GM23338 (cell line): Measurements from ENCODE around the gene TMEM273. TPM values are rescaled to one million over a fixed set of nuclear protein-coding genes. Genes with fewer than 3 reads are reported as not detected.

ENCODE experiments used
- ATAC-seq: fragments of 200-7000 bp; cut with Tn5 transposase; 3 replicates; pipeline ENCODE4 v1.9.1; 2020
- DNase-seq: peaks from one replicate; pipeline ENCODE4 v3.0.0-alpha.2; 2015; ENCODE audit warnings: low spot score
- H2AFZ ChIP-seq: fragments of 200-600 bp; sonication (generic); 2 replicates; pipeline ENCODE4 v1.8.0; 2016; ENCODE audit warnings: antibody characterized with exemption, mild to moderate bottlenecking, moderate library complexity
- H3F3A ChIP-seq: fragments of 200-600 bp; sonication (generic); replicated peaks from 2 replicates; pipeline ENCODE4 v1.8.0; 2017; ENCODE audit warnings: antibody characterized with exemption, mixed run types, low read depth
- H3K27ac ChIP-seq: fragments of 200-600 bp; sonication (generic); 2 replicates; pipeline ENCODE4 v1.6.1; 2016; ENCODE audit warnings: low read depth
- H3K27me3 ChIP-seq: fragments of 200-600 bp; sonication (generic); 2 replicates; pipeline ENCODE4 v1.8.0; 2016; ENCODE audit warnings: mild to moderate bottlenecking, mixed run types, moderate library complexity; ENCODE audit not compliant: insufficient read depth
- H3K36me3 ChIP-seq: fragments of 200-600 bp; sonication (generic); 2 replicates; pipeline ENCODE4 v1.8.0; 2016; ENCODE audit warnings: mild to moderate bottlenecking; ENCODE audit not compliant: insufficient read depth
- H3K4me1 ChIP-seq: fragments of 200-600 bp; sonication (generic); 2 replicates; pipeline ENCODE4 v1.8.0; 2016; ENCODE audit warnings: mild to moderate bottlenecking, moderate library complexity; ENCODE audit not compliant: insufficient read depth
- H3K4me2 ChIP-seq: fragments of 200-600 bp; sonication (generic); 2 replicates; pipeline ENCODE4 v1.7.1; 2017; ENCODE audit warnings: mixed run types
- H3K4me3 ChIP-seq: fragments of 200-600 bp; sonication (generic); 2 replicates; pipeline ENCODE4 v1.6.1; 2016; ENCODE audit warnings: mixed run types
- H3K79me2 ChIP-seq: fragments of 200-600 bp; sonication (generic); replicated peaks from 2 replicates; pipeline ENCODE4 v1.8.0; 2017; ENCODE audit warnings: mild to moderate bottlenecking; ENCODE audit not compliant: insufficient read depth
- H3K9me2 ChIP-seq: fragments of 200-600 bp; sonication (generic); 2 replicates; pipeline ENCODE4 v1.8.0; 2017; ENCODE audit not compliant: insufficient read depth
- H4K20me1 ChIP-seq: fragments of 200-600 bp; sonication (generic); replicated peaks from 2 replicates; pipeline ENCODE4 v1.8.0; 2017; ENCODE audit warnings: mild to moderate bottlenecking; ENCODE audit not compliant: insufficient read depth
- H3K27ac Mint-ChIP-seq: 2 replicates; pipeline ENCODE4 v1.8.0; 2020; ENCODE audit warnings: inconsistent platforms, mild to moderate bottlenecking, moderate library complexity, mixed read lengths
- H3K27me3 Mint-ChIP-seq: 3 replicates; pipeline ENCODE4 v1.8.0; 2022; ENCODE audit warnings: low read depth, mild to moderate bottlenecking, moderate library complexity, mixed read lengths, inconsistent platforms; ENCODE audit not compliant: insufficient read depth, poor library complexity
- H3K36me3 Mint-ChIP-seq: 3 replicates; pipeline ENCODE4 v1.8.0; 2021; ENCODE audit warnings: low read depth, mild to moderate bottlenecking, inconsistent platforms, moderate library complexity, mixed read lengths
- H3K4me1 Mint-ChIP-seq: 3 replicates; pipeline ENCODE4 v1.8.0; 2020; ENCODE audit warnings: mild to moderate bottlenecking, inconsistent platforms, mixed read lengths
- H3K4me3 Mint-ChIP-seq: 3 replicates; pipeline ENCODE4 v1.8.0; 2021; ENCODE audit warnings: moderate library complexity, mild to moderate bottlenecking, inconsistent platforms, mixed read lengths
- H3K9me3 Mint-ChIP-seq: 3 replicates; pipeline ENCODE4 v1.8.0; 2020; ENCODE audit warnings: moderate library complexity, mild to moderate bottlenecking, inconsistent platforms, mixed read lengths
- CREB1 ChIP-seq: fragments of 250-450 bp; sonication (Bioruptor Pico); IDR thresholded peaks from 2 replicates; pipeline ENCODE4 v1.5.0; 2020; ENCODE audit warnings: low read depth, mild to moderate bottlenecking, moderate library complexity
- EZH2 ChIP-seq: fragments of 200-600 bp; sonication (generic); IDR thresholded peaks from one replicate; pipeline ENCODE4 v1.8.0; 2017; ENCODE audit warnings: antibody characterized with exemption, mild to moderate bottlenecking, low read depth; ENCODE audit not compliant: unreplicated experiment
- JUNB ChIP-seq: IDR thresholded peaks from one replicate; pipeline ENCODE4 v1.6.1; 2016; ENCODE audit warnings: antibody characterized with exemption; ENCODE audit not compliant: unreplicated experiment
- NANOG ChIP-seq: IDR thresholded peaks from 2 replicates; pipeline ENCODE4 v1.6.1; 2016; ENCODE audit warnings: antibody characterized with exemption, borderline replicate concordance
- POLR2AphosphoS5 ChIP-seq: IDR thresholded peaks from 2 replicates; pipeline ENCODE4 v1.6.1; 2016; ENCODE audit warnings: antibody characterized with exemption, low read depth
- REST ChIP-seq: IDR thresholded peaks from one replicate; pipeline ENCODE4 v1.6.1; 2018; ENCODE audit warnings: antibody characterized with exemption; ENCODE audit not compliant: unreplicated experiment
- STAT1 ChIP-seq: IDR thresholded peaks from one replicate; pipeline ENCODE4 v1.6.1; 2016; ENCODE audit warnings: antibody characterized with exemption; ENCODE audit not compliant: unreplicated experiment
- ZNF114 ChIP-seq: fragments of 250-450 bp; sonication (Bioruptor Pico); IDR thresholded peaks from 2 replicates; pipeline ENCODE4 v1.5.0; 2020; ENCODE audit warnings: mild to moderate bottlenecking, moderate library complexity
- ZNF331 ChIP-seq: fragments of 250-450 bp; sonication (Bioruptor Pico); IDR thresholded peaks from 2 replicates; pipeline ENCODE4 v1.5.0; 2020; ENCODE audit warnings: low read depth, mild to moderate bottlenecking, moderate library complexity
- polyA plus RNA-seq: library from polyadenylated mRNA; unstranded; fragments of >200 nt; fragmentation: Nextera tagmentation; extraction: Ambion mirVana; gene quantifications from 2 replicates; pipeline ENCODE4 v1.2.1, GENCODE V29; 2016
- total RNA-seq: library from RNA; depleted of rRNA; stranded (reverse); fragments of >200 nt; shearing (Covaris generic); gene quantifications from 2 replicates; pipeline ENCODE4 v1.2.3, GENCODE V29; 2014
- TF ChIP-seq, protein P1 (sequence below), 2 experiments: fragments of 200-600 bp in 1 of 2; sonication (generic) in 1 of 2; conservative IDR thresholded peaks; 2 replicates each; pipeline versions ENCODE4 v1.5.1 to v1.6.1; 2016 to 2017; ENCODE audit warnings: antibody characterized with exemption in 2 of 2, low read depth in 2 of 2, mild to moderate bottlenecking in 2 of 2, moderate library complexity in 1 of 2

The TMEM273 gene
- total and polyA plus RNA-seq, 2 experiments from 2014 or later, result not detected

- TF ChIP-seq REST (no peak), CREB1 (CRISPR knock-in tag) (no peak), NANOG (no peak), ZNF114 (CRISPR knock-in tag) (no peak), ZNF331 (CRISPR knock-in tag) (no peak), JUNB (no peak)
These were observed 70.7 kb downstream of the TMEM273 start (continued) for GRCh38 chr10:49117376-49118070.

DNA sequence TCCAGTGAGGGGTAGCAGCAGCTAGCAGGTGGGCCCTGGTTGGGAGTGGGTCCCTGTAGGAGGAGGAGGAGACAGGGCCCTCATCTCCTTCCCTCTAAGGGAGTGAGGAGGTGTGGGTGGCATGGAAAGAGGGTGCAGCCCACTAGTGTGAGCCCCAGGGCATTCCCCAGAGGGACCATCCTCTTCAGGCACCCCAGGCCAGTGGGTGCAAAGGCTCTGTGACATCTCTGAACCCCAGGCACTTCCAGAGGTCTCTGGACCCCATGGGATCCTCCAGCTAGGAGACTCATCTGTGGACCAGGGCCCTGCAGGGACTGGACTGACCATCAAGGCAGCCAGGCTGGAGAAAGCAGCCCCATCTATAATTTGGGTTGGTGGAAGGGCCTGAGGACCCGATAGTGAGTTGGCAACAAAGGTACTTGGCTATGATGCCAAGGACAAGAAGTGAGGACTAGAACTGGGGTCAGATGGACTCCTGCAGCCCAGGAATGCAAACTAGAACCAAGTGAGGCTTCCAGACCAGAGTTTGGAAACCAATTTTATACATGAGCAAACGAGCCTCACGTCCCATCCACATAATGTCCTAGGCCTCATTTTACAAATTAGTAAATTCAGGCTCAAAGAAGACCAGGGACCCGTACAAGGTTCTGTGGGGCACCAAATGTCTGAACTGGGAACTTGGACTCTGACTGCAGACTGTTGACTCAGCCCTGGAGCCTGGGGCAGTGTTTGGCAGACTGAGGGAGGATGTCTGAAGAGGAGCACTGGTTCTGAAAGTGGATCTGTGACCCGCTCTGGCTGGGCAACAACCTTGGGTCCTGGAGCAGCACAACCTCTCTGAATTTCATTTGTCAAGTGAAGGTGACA lies 71.4 kb downstream of the TMEM273 start:
- H3K27me3 Mint-ChIP-seq, result peaks cover 10% of the 10 kb centered on the region
- peak overlapping the region; percentile 61; the same call in 2 of the 3 replicates for H3K4me3 Mint-ChIP-seq
- Histone ChIP-seq H3F3A (no peaks in the 10 kb centered on the region), H3K4me3 (no peak overlapping the region), H3K27me3 (peaks cover 11% of the 10 kb centered on the region), H3K27ac (no peak overlapping the region), H4K20me1 (no peaks in the 10 kb centered on the region), H3K4me1 (no peaks in the 10 kb centered on the region), H3K79me2 (no peaks in the 10 kb centered on the region), H2AFZ (no peak overlapping the region), H3K36me3 (no peaks in the 10 kb centered on the region), H3K4me2 (no peak overlapping the region), H3K9me2 (0 out of 2 replicates have a peak, but pooled peaks cover 2% of the 10 kb centered on the region)
- no peak overlapping the region for H3K27ac Mint-ChIP-seq
- no peaks in the 10 kb centered on the region for H3K9me3 Mint-ChIP-seq
- H3K36me3 Mint-ChIP-seq, result no peaks in the 10 kb centered on the region
- no peak for TF ChIP-seq NANOG
- no peak for TF ChIP-seq JUNB
- no peak for TF ChIP-seq CREB1 (CRISPR knock-in tag)
- TF ChIP-seq EZH2, result no peak
- no peak for TF ChIP-seq STAT1
- TF ChIP-seq, protein P1, sequence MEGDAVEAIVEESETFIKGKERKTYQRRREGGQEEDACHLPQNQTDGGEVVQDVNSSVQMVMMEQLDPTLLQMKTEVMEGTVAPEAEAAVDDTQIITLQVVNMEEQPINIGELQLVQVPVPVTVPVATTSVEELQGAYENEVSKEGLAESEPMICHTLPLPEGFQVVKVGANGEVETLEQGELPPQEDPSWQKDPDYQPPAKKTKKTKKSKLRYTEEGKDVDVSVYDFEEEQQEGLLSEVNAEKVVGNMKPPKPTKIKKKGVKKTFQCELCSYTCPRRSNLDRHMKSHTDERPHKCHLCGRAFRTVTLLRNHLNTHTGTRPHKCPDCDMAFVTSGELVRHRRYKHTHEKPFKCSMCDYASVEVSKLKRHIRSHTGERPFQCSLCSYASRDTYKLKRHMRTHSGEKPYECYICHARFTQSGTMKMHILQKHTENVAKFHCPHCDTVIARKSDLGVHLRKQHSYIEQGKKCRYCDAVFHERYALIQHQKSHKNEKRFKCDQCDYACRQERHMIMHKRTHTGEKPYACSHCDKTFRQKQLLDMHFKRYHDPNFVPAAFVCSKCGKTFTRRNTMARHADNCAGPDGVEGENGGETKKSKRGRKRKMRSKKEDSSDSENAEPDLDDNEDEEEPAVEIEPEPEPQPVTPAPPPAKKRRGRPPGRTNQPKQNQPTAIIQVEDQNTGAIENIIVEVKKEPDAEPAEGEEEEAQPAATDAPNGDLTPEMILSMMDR (conservative IDR thresholded peaks at IDR 0.05; ENCODE audit: low read depth in 2 of 2), result no peak
- no peak for TF ChIP-seq POLR2AphosphoS5
- ATAC-seq (no peak), DNase-seq (no peak)
- H3K4me1 Mint-ChIP-seq, result peaks cover 2% of the 10 kb centered on the region; the same call in 1 of the 3 replicates
